Measurements from ENCODE around the gene BID. TPM values are rescaled to one million over a fixed set of nuclear protein-coding genes. Genes with fewer than 3 reads are reported as not detected.

The BID gene
- total RNA-seq, 4 donors from 2014 or later: 16.5 to 35.1 (median 27.5) TPM

DNA sequence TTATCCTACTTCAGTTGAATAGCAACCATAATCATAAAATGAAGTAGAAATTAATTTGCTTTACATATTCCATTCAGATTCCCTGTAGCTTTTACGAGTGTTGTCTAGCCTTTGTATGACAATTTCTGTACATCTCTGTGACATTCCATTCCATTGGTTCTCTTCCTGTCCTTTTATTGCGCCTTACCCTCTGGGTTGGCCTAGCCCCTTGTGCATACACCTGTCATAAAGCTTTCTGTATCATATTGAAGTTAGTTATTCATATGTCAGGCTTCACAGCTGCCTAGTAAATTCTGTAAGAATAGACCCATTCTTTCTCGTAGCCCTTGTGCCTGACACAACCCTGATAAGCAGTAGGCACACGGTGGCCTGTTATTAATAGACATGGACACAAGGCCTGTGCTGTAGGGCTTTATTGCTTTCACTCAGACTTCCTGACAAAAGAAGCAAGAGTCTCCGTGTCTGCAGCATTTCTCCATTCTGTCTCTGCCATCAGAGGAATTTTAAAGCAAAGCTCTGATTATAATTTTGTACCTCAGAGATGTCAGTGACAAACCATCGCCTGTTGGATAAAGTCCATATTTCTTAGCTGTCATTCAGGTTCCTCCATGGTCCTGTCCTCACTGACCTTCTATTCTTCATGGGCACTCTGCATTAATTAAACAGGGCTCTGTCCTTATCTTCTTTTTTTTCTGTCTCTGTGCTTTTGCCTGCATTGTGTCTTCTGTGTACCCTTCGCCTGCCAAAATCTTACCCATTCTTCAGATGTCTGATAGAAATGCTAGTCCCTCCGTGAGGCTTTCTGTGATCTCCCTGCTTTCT lies 49.4 kb downstream of the BID start:
- Histone ChIP-seq H3K4me1 (peaks cover 0 to 9% (median 0%) of the 10 kb centered on the region in 4 donors), H3K4me3 (no peak overlapping the region), H3K27ac (peak overlapping the region in 1 of 4 donors; percentile 29), H3K36me3 (peaks cover 0 to 30% (median 0%) of the 10 kb centered on the region in 3 donors), H3K27me3 (no peaks in the 10 kb centered on the region), H3K9me3 (no peaks in the 10 kb centered on the region)
- no peak for TF ChIP-seq POLR2A (IDR thresholded peaks at IDR 0.05)
- TF ChIP-seq, protein P1, sequence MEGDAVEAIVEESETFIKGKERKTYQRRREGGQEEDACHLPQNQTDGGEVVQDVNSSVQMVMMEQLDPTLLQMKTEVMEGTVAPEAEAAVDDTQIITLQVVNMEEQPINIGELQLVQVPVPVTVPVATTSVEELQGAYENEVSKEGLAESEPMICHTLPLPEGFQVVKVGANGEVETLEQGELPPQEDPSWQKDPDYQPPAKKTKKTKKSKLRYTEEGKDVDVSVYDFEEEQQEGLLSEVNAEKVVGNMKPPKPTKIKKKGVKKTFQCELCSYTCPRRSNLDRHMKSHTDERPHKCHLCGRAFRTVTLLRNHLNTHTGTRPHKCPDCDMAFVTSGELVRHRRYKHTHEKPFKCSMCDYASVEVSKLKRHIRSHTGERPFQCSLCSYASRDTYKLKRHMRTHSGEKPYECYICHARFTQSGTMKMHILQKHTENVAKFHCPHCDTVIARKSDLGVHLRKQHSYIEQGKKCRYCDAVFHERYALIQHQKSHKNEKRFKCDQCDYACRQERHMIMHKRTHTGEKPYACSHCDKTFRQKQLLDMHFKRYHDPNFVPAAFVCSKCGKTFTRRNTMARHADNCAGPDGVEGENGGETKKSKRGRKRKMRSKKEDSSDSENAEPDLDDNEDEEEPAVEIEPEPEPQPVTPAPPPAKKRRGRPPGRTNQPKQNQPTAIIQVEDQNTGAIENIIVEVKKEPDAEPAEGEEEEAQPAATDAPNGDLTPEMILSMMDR (IDR thresholded peaks at IDR 0.05): no peak
- no peak for DNase-seq

DNA sequence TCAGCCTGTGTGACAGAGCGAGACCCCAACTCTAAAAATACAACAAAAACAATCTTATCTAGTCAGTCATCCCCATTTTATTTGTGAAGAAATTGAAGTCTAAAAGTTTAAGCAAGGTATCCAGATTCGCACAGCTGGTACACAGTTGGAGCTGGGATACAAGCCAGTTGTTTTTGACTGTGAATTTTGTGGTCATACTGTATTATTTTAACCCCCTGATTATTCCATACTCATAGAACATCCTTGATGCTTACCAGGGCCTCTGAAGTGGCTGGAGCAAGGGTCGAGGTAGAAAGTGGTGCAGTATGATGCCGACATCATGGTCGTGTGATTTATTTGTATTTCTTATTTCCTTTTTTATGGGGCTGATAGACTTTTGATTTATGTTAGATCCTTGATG lies 50.0 kb downstream of the BID start:
- Histone ChIP-seq H3K4me3 (no peak overlapping the region), H3K27ac (no peak overlapping the region), H3K9me3 (no peaks in the 10 kb centered on the region), H3K4me1 (peaks cover 0 to 9% (median 0%) of the 10 kb centered on the region in 4 donors), H3K36me3 (peaks cover 0 to 24% (median 0%) of the 10 kb centered on the region in 3 donors), H3K27me3 (no peaks in the 10 kb centered on the region)
- TF ChIP-seq, protein P1 (IDR thresholded peaks at IDR 0.05): no peak
- no peak for TF ChIP-seq POLR2A (IDR thresholded peaks at IDR 0.05)
- no peak for DNase-seq

DNA sequence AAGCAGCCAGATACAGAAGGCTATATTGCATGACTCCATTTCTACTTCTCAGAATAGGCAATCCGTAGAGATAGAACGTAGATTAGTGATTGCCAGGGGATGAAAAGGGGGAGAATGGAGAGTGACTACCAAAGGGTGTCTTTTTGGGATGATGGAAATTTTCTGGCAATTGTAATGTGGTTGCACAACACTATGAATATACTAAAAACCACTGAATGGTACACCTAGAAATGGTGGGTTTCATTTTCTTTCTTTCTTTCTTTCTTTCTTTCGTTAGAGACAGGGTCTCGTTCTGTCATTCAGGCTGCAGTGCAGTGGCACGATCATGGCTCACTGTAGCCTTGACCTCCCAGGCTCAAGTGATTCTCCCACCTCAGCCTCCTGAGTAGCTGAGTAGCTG lies 54.4 kb downstream of the BID start:
- no peak for DNase-seq
- no peak overlapping the region for H3K27ac ChIP-seq
- no peak overlapping the region for H3K4me3 ChIP-seq
- H3K27me3 ChIP-seq: no peaks in the 10 kb centered on the region
- no peaks in the 10 kb centered on the region for H3K4me1 ChIP-seq
- no peaks in the 10 kb centered on the region for H3K36me3 ChIP-seq
- TF ChIP-seq POLR2A (IDR thresholded peaks at IDR 0.05): no peak
- TF ChIP-seq, protein P1 (IDR thresholded peaks at IDR 0.05): no peak
- H3K9me3 ChIP-seq: no peaks in the 10 kb centered on the region

DNA sequence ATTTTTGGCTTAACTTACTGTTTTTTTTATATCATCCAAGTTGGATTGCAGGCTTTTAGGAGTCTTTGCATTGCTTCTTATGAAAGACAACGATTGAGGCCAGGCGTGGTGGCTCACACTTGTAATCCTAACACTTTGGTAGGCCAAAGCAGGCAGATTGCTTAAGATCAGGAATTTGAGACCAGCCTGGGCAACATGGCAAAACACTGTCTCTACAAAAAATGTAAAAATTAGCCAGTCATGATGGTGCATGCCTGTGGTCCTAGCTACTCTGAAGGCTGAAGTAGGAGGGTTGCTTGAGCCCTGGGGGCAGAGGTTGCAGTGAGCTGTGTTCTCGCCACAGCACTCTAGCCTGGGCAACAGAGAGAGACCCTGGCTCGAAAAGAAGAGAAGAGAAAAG lies 56.6 kb downstream of the BID start:
- no peaks in the 10 kb centered on the region for H3K27me3 ChIP-seq
- no peaks in the 10 kb centered on the region for H3K36me3 ChIP-seq
- H3K27ac ChIP-seq: no peak overlapping the region
- TF ChIP-seq, protein P1 (IDR thresholded peaks at IDR 0.05): no peak
- no peak for TF ChIP-seq POLR2A (IDR thresholded peaks at IDR 0.05)
- H3K4me3 ChIP-seq: no peak overlapping the region
- DNase-seq: no peak
- H3K4me1 ChIP-seq: no peaks in the 10 kb centered on the region
- H3K9me3 ChIP-seq: no peaks in the 10 kb centered on the region

DNA sequence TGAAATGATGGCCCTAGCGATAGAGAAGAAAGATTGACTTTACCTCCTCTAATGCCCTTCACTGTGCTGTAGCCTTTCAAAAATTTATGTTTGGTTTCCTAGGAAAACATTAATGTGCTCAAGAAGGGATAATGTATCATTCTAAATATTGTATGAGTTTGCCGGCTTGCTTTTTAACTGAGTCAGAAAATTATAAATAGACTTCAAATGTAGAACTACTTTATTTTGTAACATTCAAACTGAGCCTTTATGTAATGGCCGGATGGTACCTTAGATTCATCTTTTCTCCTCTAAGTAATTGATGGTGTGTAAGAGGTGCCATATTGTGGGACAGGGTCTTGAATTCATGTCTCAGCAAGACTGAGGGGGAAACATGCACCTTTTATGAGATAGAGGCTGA lies 57.7 kb downstream of the BID start:
- no peak overlapping the region for H3K27ac ChIP-seq
- TF ChIP-seq, protein P1 (IDR thresholded peaks at IDR 0.05): no peak
- TF ChIP-seq POLR2A (IDR thresholded peaks at IDR 0.05): no peak

More for the DNA sequence above, 57.7 kb downstream of the BID start:
- H3K4me3 ChIP-seq: no peak overlapping the region
- H3K9me3 ChIP-seq: no peaks in the 10 kb centered on the region
- H3K36me3 ChIP-seq: no peaks in the 10 kb centered on the region
- H3K4me1 ChIP-seq: no peaks in the 10 kb centered on the region
- no peak for DNase-seq
- no peaks in the 10 kb centered on the region for H3K27me3 ChIP-seq

Data from Peyer's patch (tissue), 4 donors.